ENCODE measurements around the gene SRSF9. TPM values are rescaled to one million over a fixed set of nuclear protein-coding genes. Genes with fewer than 3 reads are reported as not detected.

The SRSF9 gene
- total and polyA plus RNA-seq, 2 of the 13 experiments (the other 11 are each of a cell fraction or from before 2014, with no cell fraction given), result 125 to 144 TPM

DNA sequence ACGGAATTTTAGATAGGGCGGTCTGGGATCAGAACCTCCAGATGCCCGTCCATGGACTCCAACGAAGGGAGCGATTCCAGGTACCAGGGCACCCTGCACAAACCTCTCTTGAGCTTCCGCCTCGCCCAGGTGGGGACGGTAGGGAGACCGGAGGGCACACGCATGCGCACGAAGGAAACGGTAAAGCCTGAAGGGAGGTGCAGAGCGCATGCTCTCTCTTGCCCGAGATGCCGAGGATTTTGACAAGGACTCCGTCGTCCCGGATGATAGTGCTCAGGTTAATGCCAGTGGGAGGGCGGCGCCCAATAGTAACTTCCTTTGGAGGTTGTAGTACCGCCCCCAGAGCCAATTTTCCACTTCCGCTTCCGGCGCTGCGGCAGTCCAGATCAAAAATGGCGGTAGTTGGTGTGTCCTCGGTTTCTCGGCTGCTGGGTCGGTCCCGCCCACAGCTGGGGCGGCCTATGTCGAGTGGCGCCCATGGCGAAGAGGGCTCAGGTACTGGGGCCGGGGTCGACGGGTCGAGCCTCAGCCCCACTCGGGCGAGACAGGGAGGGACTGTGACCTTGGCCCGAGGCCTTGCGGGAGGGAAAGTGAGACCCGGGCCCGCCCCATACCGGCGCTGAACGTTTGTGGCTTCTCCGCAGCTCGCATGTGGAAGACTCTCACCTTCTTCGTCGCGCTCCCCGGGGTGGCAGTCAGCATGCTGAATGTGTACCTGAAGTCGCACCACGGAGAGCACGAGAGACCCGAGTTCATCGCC, 31.6 kb downstream of the SRSF9 start, which contains the start of gene COX6A1 (continued):
- TF ChIP-seq TEAD2 (CRISPR knock-in tag; IDR thresholded peaks at IDR 0.05), result no peak
- TF ChIP-seq ZBTB7B (CRISPR knock-in tag; IDR thresholded peaks at IDR 0.05), result no peak
- TF ChIP-seq ZNF350 (CRISPR knock-in tag; IDR thresholded peaks at IDR 0.05; ENCODE audit: borderline replicate concordance, low read depth), result no peak; the same call in 1 of the 2 replicates
- peak; percentile 60; the same call in 1 of the 2 replicates for TF ChIP-seq MIXL1 (CRISPR knock-in tag; IDR thresholded peaks at IDR 0.05)
- TF ChIP-seq TBP (CRISPR knock-in tag; IDR thresholded peaks at IDR 0.05), result no peak
- TF ChIP-seq, protein P1, sequence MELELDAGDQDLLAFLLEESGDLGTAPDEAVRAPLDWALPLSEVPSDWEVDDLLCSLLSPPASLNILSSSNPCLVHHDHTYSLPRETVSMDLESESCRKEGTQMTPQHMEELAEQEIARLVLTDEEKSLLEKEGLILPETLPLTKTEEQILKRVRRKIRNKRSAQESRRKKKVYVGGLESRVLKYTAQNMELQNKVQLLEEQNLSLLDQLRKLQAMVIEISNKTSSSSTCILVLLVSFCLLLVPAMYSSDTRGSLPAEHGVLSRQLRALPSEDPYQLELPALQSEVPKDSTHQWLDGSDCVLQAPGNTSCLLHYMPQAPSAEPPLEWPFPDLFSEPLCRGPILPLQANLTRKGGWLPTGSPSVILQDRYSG (CRISPR knock-in tag; IDR thresholded peaks at IDR 0.05), result no peak
- TF ChIP-seq, protein P2, sequence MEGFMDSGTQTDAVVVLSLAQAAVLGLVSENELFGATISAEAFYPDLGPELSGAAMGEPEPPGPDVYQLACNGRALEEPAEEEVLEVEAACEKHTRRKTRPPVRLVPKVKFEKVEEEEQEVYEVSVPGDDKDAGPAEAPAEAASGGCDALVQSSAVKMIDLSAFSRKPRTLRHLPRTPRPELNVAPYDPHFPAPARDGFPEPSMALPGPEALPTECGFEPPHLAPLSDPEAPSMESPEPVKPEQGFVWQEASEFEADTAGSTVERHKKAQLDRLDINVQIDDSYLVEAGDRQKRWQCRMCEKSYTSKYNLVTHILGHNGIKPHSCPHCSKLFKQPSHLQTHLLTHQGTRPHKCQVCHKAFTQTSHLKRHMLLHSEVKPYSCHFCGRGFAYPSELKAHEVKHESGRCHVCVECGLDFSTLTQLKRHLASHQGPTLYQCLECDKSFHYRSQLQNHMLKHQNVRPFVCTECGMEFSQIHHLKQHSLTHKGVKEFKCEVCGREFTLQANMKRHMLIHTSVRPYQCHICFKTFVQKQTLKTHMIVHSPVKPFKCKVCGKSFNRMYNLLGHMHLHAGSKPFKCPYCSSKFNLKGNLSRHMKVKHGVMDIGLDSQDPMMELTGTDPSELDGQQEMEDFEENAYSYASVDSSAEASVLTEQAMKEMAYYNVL (CRISPR knock-in tag; IDR thresholded peaks at IDR 0.05; ENCODE audit: borderline replicate concordance), result peak; percentile 57; the same call in 1 of the 2 replicates
- TF ChIP-seq RBAK (CRISPR knock-in tag; IDR thresholded peaks at IDR 0.05), result no peak
- no peak for TF ChIP-seq AKAP8 (CRISPR knock-in tag; IDR thresholded peaks at IDR 0.05)
- no peak for TF ChIP-seq ADNP (CRISPR knock-in tag; IDR thresholded peaks at IDR 0.05)
- TF ChIP-seq, protein P3, sequence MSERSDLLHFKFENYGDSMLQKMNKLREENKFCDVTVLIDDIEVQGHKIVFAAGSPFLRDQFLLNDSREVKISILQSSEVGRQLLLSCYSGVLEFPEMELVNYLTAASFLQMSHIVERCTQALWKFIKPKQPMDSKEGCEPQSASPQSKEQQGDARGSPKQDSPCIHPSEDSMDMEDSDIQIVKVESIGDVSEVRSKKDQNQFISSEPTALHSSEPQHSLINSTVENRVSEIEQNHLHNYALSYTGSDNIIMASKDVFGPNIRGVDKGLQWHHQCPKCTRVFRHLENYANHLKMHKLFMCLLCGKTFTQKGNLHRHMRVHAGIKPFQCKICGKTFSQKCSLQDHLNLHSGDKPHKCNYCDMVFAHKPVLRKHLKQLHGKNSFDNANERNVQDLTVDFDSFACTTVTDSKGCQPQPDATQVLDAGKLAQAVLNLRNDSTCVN (CRISPR knock-in tag; IDR thresholded peaks at IDR 0.05; ENCODE audit: borderline replicate concordance), result peak; percentile 63; the same call in 1 of the 2 replicates
- TF ChIP-seq ZNF709 (CRISPR knock-in tag; IDR thresholded peaks at IDR 0.05), result peak; percentile 59; the same call in 1 of the 2 replicates
- TF ChIP-seq, protein P4, sequence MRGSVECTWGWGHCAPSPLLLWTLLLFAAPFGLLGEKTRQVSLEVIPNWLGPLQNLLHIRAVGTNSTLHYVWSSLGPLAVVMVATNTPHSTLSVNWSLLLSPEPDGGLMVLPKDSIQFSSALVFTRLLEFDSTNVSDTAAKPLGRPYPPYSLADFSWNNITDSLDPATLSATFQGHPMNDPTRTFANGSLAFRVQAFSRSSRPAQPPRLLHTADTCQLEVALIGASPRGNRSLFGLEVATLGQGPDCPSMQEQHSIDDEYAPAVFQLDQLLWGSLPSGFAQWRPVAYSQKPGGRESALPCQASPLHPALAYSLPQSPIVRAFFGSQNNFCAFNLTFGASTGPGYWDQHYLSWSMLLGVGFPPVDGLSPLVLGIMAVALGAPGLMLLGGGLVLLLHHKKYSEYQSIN (CRISPR knock-in tag; IDR thresholded peaks at IDR 0.05; ENCODE audit: borderline replicate concordance), result no peak
- TF ChIP-seq, protein P5, sequence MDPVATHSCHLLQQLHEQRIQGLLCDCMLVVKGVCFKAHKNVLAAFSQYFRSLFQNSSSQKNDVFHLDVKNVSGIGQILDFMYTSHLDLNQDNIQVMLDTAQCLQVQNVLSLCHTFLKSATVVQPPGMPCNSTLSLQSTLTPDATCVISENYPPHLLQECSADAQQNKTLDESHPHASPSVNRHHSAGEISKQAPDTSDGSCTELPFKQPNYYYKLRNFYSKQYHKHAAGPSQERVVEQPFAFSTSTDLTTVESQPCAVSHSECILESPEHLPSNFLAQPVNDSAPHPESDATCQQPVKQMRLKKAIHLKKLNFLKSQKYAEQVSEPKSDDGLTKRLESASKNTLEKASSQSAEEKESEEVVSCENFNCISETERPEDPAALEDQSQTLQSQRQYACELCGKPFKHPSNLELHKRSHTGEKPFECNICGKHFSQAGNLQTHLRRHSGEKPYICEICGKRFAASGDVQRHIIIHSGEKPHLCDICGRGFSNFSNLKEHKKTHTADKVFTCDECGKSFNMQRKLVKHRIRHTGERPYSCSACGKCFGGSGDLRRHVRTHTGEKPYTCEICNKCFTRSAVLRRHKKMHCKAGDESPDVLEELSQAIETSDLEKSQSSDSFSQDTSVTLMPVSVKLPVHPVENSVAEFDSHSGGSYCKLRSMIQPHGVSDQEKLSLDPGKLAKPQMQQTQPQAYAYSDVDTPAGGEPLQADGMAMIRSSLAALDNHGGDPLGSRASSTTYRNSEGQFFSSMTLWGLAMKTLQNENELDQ (CRISPR knock-in tag; IDR thresholded peaks at IDR 0.05; ENCODE audit: borderline replicate concordance), result no peak
- TF ChIP-seq, protein P6, sequence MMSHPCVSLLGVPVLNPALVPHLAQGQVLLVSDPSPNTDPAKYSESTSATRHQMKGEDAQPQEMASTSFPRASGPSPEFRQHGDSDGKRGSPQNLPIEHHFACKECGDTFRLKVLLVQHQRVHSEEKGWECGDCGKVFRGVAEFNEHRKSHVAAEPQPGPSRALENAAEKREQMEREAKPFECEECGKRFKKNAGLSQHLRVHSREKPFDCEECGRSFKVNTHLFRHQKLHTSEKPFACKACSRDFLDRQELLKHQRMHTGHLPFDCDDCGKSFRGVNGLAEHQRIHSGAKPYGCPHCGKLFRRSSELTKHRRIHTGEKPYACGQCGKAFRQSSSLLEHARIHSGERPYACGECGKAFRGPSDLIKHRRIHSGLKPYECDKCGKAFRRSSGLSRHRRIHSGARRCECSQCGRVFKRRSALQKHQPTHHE (CRISPR knock-in tag; IDR thresholded peaks at IDR 0.05; ENCODE audit: borderline replicate concordance), result 0 out of 2 replicates have a peak, but pooled peaks have one; percentile 27
- TF ChIP-seq, protein P7, sequence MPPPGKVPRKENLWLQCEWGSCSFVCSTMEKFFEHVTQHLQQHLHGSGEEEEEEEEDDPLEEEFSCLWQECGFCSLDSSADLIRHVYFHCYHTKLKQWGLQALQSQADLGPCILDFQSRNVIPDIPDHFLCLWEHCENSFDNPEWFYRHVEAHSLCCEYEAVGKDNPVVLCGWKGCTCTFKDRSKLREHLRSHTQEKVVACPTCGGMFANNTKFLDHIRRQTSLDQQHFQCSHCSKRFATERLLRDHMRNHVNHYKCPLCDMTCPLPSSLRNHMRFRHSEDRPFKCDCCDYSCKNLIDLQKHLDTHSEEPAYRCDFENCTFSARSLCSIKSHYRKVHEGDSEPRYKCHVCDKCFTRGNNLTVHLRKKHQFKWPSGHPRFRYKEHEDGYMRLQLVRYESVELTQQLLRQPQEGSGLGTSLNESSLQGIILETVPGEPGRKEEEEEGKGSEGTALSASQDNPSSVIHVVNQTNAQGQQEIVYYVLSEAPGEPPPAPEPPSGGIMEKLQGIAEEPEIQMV (CRISPR knock-in tag; IDR thresholded peaks at IDR 0.05; ENCODE audit: low read depth), result no peak
- no peak for TF ChIP-seq PCBP1 (IDR thresholded peaks at IDR 0.05; ENCODE audit: borderline replicate concordance, low read depth, low read length)
- TF ChIP-seq ZNF143 (CRISPR knock-in tag; IDR thresholded peaks at IDR 0.05), result peak; percentile 46; the same call in 1 of the 2 replicates

Data from HepG2 (cell line).